HG03139 (cell line): ENCODE results near the gene HRAS.

Experiments
- ATAC-seq: cut with Tn5 transposase; IDR thresholded peaks from one replicate; pipeline ENCODE4 v1.9.1; 2021; ENCODE audit not compliant: unreplicated experiment

HRAS gene

GRCh38 chr11:554428-555226 is 19.3 kb upstream of the HRAS start:
- ATAC-seq: no peak

GRCh38 chr11:553988-554340 is 18.6 kb upstream of the HRAS start:
- no peak for ATAC-seq

- no peak for ATAC-seq
These were observed 18.0 kb upstream of the HRAS start for GRCh38 chr11:553083-553987.

GRCh38 chr11:551596-551995 is 16.2 kb upstream of the HRAS start:
- ATAC-seq: no peak

GRCh38 chr11:551131-551530 is 15.8 kb upstream of the HRAS start:
- ATAC-seq: no peak

GRCh38 chr11:550746-551085 is 15.3 kb upstream of the HRAS start:
- no peak for ATAC-seq

GRCh38 chr11:550021-550745 is 14.8 kb upstream of the HRAS start:
- no peak for ATAC-seq

- no peak for ATAC-seq
These were observed 13.6 kb upstream of the HRAS start for GRCh38 chr11:548700-549603.

- ATAC-seq: no peak
These were observed 9.8 kb upstream of the HRAS start for GRCh38 chr11:545171-545570.

- ATAC-seq: no peak
These were observed 9.4 kb upstream of the HRAS start for GRCh38 chr11:544817-545166.

- no peak for ATAC-seq
These were observed 6.1 kb upstream of the HRAS start for GRCh38 chr11:541433-541885.

GRCh38 chr11:540583-541432 is 5.4 kb upstream of the HRAS start:
- no peak for ATAC-seq

- ATAC-seq: no peak
These were observed 4.7 kb upstream of the HRAS start for GRCh38 chr11:539971-540481.

GRCh38 chr11:538431-539051 is 3.2 kb upstream of the HRAS start:
- ATAC-seq: no peak

- ATAC-seq: no peak
These were observed 2.5 kb upstream of the HRAS start for GRCh38 chr11:537622-538430.

- peak; percentile 44 for ATAC-seq
These were observed 1.7 kb upstream of the HRAS start, which contains the start of gene LRRC56 for GRCh38 chr11:536841-537621. LRRC56 (plus strand) TSS chr11:537527; CDS start chr11:540685, 3,158 bp downstream.

GRCh38 chr11:535210-535518 is 212 bp downstream of the HRAS start:
- no peak for ATAC-seq
